Measurements from ENCODE around the gene OMA1. TPM values are rescaled to one million over a fixed set of nuclear protein-coding genes. Genes with fewer than 3 reads are reported as not detected.
"Not testable (repeated sequence)": the region's sequence is repeated elsewhere in the genome, so short reads cannot be mapped to it uniquely, and the experiment has no call there.

Gene OMA1
- total RNA-seq, 2 donors from 2014 or later, result 27.0 to 27.3 TPM

DNA sequence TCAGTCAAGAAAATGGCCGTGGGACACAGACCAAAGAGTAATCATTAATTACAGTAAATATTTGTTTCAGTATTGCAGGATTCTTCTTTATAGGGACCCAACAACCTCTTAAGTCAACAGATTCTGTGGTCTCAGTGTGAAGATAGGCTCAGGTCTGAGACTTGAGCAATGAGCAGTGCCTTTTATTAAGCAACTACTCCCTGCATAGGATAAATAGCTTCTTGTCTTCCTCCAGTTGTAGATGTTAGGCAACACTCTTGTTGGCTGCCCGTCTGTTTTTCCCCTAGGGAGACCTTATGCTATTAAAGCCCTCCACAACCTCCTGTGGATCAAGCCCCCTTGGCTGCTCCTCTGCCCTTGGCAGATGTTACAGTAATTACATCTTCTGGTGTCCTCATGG, 1.8 kb upstream of the OMA1 start:
- no peaks in the 10 kb centered on the region for H3K36me3 ChIP-seq
- TF ChIP-seq, protein P1, sequence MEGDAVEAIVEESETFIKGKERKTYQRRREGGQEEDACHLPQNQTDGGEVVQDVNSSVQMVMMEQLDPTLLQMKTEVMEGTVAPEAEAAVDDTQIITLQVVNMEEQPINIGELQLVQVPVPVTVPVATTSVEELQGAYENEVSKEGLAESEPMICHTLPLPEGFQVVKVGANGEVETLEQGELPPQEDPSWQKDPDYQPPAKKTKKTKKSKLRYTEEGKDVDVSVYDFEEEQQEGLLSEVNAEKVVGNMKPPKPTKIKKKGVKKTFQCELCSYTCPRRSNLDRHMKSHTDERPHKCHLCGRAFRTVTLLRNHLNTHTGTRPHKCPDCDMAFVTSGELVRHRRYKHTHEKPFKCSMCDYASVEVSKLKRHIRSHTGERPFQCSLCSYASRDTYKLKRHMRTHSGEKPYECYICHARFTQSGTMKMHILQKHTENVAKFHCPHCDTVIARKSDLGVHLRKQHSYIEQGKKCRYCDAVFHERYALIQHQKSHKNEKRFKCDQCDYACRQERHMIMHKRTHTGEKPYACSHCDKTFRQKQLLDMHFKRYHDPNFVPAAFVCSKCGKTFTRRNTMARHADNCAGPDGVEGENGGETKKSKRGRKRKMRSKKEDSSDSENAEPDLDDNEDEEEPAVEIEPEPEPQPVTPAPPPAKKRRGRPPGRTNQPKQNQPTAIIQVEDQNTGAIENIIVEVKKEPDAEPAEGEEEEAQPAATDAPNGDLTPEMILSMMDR (IDR thresholded peaks at IDR 0.05), result no peak
- DNase-seq (ENCODE audit: low spot score), result no peak
- H3K4me1 ChIP-seq, result peaks cover 0 to 13% of the 10 kb centered on the region in 2 donors
- H3K27ac ChIP-seq, result no peak overlapping the region
- no peak overlapping the region for H3K4me3 ChIP-seq
- no peaks in the 10 kb centered on the region for H3K9me3 ChIP-seq
- H3K27me3 ChIP-seq, result no peaks in the 10 kb centered on the region

DNA sequence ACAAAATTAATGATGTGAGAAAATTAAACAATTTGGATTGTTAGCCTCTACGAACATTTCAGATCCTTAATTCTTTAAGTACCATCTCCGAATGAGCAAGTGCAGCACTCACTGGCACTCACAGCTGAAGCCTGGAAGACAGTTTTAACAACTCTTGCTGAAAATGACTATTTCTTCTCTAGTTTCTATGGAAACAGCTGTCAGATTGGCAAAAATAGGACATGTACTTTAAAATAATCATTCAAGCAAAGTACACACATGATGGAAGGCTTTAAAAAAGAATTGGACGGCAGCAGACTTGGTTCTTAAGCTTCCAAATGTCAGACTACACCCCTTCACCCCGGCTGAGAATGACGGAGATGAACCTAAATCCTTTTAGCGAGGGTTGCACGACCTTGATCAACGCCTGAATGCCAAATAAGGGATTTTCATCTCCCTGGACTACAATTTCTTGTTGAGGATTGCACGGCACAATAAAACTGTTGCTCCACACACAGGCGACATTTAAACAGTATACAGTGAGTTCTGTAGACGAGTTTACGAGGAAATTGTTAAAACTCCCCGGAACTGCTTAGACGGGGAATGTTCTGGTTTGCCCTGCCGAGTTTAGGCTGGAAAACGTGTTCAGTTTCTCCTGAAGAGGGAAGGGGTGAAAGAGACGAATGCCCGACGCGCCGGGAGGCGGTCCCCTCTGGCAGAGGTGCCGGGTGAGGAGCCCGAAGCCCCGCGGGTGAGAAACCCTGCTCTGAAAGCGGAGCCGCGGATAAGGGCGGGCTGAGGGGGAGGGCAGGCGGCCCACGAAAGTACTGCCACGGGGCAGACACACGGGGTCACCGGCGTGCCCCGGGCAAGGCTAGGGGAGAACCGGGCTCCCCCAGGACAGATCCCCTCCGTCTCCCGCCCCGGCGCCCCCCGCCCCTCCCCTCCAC, 671 bp downstream of the OMA1 start:
- DNase-seq (ENCODE audit: low spot score), result peak; percentile 87
- TF ChIP-seq, protein P1 (IDR thresholded peaks at IDR 0.05), result no peak
- H3K36me3 ChIP-seq, result no peaks in the 10 kb centered on the region
- peaks cover 0 to 13% of the 10 kb centered on the region in 2 donors for H3K4me1 ChIP-seq
- peak overlapping the region; percentile 86 for H3K4me3 ChIP-seq
- H3K9me3 ChIP-seq, result no peaks in the 10 kb centered on the region
- H3K27ac ChIP-seq, result peak overlapping the region; percentile 99 to 100
- no peaks in the 10 kb centered on the region for H3K27me3 ChIP-seq

DNA sequence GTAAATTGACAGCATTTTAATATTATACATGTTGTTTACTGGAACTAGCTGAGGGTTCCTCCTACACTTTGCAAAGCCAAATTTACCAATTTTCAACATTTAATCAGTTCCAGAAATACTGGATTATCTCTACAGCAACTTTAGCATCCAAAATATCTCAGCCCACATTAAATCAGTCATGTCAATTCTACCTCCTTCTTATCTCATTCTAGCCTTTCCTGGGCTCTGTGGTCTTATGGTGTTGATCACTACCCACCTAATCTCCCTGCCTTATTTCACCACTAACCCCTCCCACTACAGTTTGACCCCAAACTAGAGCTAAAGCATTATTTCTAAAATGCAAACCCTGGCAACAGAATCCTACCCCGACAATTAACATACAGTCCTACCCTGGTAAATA, 3.3 kb downstream of the OMA1 start:
- Histone ChIP-seq H3K27me3 (no peaks in the 10 kb centered on the region), H3K4me3 (no peak overlapping the region), H3K4me1 (peaks cover 0 to 13% of the 10 kb centered on the region in 2 donors), H3K36me3 (no peaks in the 10 kb centered on the region), H3K9me3 (no peaks in the 10 kb centered on the region), H3K27ac (no peak overlapping the region)
- TF ChIP-seq, protein P1 (IDR thresholded peaks at IDR 0.05), result no peak
- DNase-seq (ENCODE audit: low spot score), result no peak

DNA sequence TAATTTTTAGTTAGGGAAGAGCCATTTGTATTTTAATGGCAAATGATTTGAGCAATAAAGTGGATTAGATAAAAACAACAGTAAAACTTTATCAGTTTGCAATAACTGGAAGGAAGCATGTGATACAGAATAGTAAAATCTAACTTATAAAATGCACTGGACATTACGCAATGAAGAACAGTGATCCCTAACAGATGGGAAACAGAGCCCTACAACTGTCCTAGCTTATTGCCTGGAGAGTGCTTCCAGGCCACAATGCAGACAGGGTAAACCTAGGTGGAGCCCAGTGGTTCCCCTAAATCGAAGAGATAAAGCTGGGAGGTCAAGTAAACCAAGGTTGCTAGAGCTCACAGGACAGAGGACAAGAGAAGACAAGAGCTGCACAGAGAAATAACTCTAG, 7.0 kb downstream of the OMA1 start:
- TF ChIP-seq, protein P1 (IDR thresholded peaks at IDR 0.05), result no peak

DNA sequence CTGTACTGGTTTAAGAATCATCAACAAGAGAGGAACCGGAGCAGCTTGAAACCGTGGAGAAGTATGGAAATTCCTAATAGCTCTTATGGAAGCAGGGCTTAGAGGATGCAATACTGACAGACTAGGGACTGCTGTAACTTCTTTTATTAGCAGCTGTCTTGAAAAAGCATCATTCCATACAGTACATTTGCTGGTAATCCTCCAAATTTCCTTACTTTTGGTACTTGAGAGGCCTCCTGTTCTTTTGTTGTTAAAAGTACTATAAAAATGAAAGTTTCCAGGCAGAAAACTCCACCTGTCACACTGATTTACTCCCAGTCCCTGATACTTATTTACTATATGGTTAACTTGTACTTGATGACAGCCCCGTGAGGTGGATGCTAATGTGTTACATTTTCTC, 7.7 kb downstream of the OMA1 start:
- Histone ChIP-seq H3K4me1 (no peaks in the 10 kb centered on the region), H3K27ac (no peak overlapping the region), H3K36me3 (no peaks in the 10 kb centered on the region), H3K27me3 (no peaks in the 10 kb centered on the region), H3K4me3 (no peak overlapping the region), H3K9me3 (no peaks in the 10 kb centered on the region)
- TF ChIP-seq, protein P1 (IDR thresholded peaks at IDR 0.05), result no peak
- no peak for DNase-seq (ENCODE audit: low spot score)

More for the DNA sequence above, 7.0 kb downstream of the OMA1 start:
- peaks cover 0 to under 1% of the 10 kb centered on the region in 2 donors for H3K4me1 ChIP-seq
- no peak for DNase-seq (ENCODE audit: low spot score)
- H3K36me3 ChIP-seq, result no peaks in the 10 kb centered on the region
- no peaks in the 10 kb centered on the region for H3K9me3 ChIP-seq
- H3K4me3 ChIP-seq, result no peak overlapping the region
- no peaks in the 10 kb centered on the region for H3K27me3 ChIP-seq
- no peak overlapping the region for H3K27ac ChIP-seq

DNA sequence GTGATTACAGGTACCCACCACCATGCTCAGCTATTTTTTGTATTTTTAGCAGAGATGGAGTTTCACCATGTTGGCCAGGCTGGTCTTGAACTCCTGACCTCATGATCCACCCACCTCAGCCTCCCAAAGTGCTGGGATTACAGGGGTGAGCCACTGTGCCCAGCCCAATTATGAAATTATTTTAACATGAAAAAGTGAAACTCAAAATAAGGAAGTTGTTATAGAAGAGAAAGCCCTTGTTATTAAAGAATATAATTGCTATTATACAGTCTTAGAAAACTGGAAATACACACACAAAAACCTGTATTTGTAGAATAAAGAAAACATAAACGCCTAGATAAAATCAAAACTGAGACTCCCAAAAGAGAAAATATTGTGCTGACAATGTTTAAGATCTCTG, 14.7 kb downstream of the OMA1 start:
- H3K27me3 ChIP-seq; H3K27ac ChIP-seq; H3K9me3 ChIP-seq; H3K36me3 ChIP-seq; H3K4me3 ChIP-seq; H3K4me1 ChIP-seq; DNase-seq (ENCODE audit: low spot score): not testable (repeated sequence)
